ENCODE measurements around the gene COMMD3.

GRCh38 chr10:22314852-22315251, 1.3 kb upstream of the COMMD3 start:
- no peak for TF ChIP-seq EZH2 (IDR thresholded peaks at IDR 0.05; ENCODE audit: insufficient read depth, poor library complexity, severe bottlenecking)
- no peak for TF ChIP-seq EZH2phosphoT487 (IDR thresholded peaks at IDR 0.05; ENCODE audit: insufficient read depth, low read depth)

Measured in GM23248 (cell line).